H1 (cell line): ENCODE measurements around the gene ARHGAP18. TPM values are rescaled to one million over a fixed set of nuclear protein-coding genes. Genes with fewer than 3 reads are reported as not detected.

Source experiments
- CTCF ChIA-PET: fragments of 300-600 bp; sonication (Branson Sonifier 250); formaldehyde crosslinking; loops from one replicate; lab custom pipeline; 2021; ENCODE audit not compliant: partially characterized antibody; lab: Charles Lee
- POLR2A ChIA-PET: fragments of 300-600 bp; sonication (Branson Sonifier 250); formaldehyde crosslinking; loops from one replicate; lab custom pipeline; 2021; ENCODE audit warnings: inconsistent platforms; ENCODE audit not compliant: partially characterized antibody; lab: Charles Lee
- DNase-seq, 2 experiments: peaks; one replicate each; pipeline versions ENCODE4 v3.0.0 to v3.0.0-alpha.2; 2010 to 2022; ENCODE audit warnings: low spot score in 2 of 2, low read depth in 1 of 2, mixed read lengths in 1 of 2
- FAIRE-seq: peaks from 2 replicates; lab custom pipeline; 2011; peaks lifted over from hg19 to GRCh38; lab: Jason Lieb, UNC
- H2AFZ ChIP-seq: 2 replicates; pipeline ENCODE4 v1.8.1; 2012; ENCODE audit warnings: low read length, inconsistent platforms
- H2AK5ac ChIP-seq: 2 replicates; pipeline ENCODE4 v1.6.1; 2013; ENCODE audit warnings: low read depth, low read length
- H2BK120ac ChIP-seq: replicated peaks from 2 replicates; pipeline ENCODE3; 2013; ENCODE audit warnings: low read depth, low read length, inconsistent platforms
- H2BK12ac ChIP-seq: 2 replicates; pipeline ENCODE4 v1.6.1; 2013; ENCODE audit warnings: low read depth, low read length
- H2BK15ac ChIP-seq: 2 replicates; pipeline ENCODE4 v1.6.1; 2013; ENCODE audit warnings: low read length
- H2BK20ac ChIP-seq: 2 replicates; pipeline ENCODE4 v1.6.1; 2013; ENCODE audit warnings: low read length
- H2BK5ac ChIP-seq: 2 replicates; pipeline ENCODE4 v1.6.1; 2013; ENCODE audit warnings: low read depth, low read length
- H3K14ac ChIP-seq: 2 replicates; pipeline ENCODE4 v1.6.1; 2013; ENCODE audit warnings: inconsistent platforms; ENCODE audit not compliant: insufficient read length
- H3K18ac ChIP-seq: 2 replicates; pipeline ENCODE4 v1.6.1; 2013; ENCODE audit warnings: low read length; ENCODE audit errors: extremely low read depth
- H3K23ac ChIP-seq: 2 replicates; pipeline ENCODE4 v1.6.1; 2013; ENCODE audit warnings: inconsistent platforms; ENCODE audit not compliant: insufficient read length
- H3K23me2 ChIP-seq: 2 replicates; pipeline ENCODE4 v1.6.1; 2013; ENCODE audit warnings: low read depth, low read length
- H3K27ac ChIP-seq: 2 replicates; pipeline ENCODE4 v1.6.1; 2011; ENCODE audit warnings: low read depth, low read length, inconsistent platforms
- H3K27me3 ChIP-seq, 4 experiments: replicated peaks in 1 of 4; 1 replicate in 1 of 4; 2 replicates in 3 of 4; pipeline versions ENCODE4 v1.6.1 to v1.8.1; 2011 to 2013; ENCODE audit warnings: low read length in 3 of 4, mild to moderate bottlenecking in 3 of 4, inconsistent platforms in 2 of 4, mixed read lengths in 2 of 4, moderate library complexity in 1 of 4; ENCODE audit not compliant: control insufficient read depth in 3 of 4, insufficient read depth in 3 of 4; ENCODE audit errors: extremely low read depth in 1 of 4
- H3K36me3 ChIP-seq, 4 experiments: 2 replicates each; pipeline versions ENCODE4 v1.6.1 to v1.8.1; 2011 to 2013; ENCODE audit warnings: mild to moderate bottlenecking in 4 of 4, low read length in 3 of 4, moderate library complexity in 2 of 4, control low read depth in 1 of 4, inconsistent platforms in 1 of 4; ENCODE audit not compliant: insufficient read depth in 4 of 4, control insufficient read depth in 2 of 4
- H3K4ac ChIP-seq: replicated peaks from 2 replicates; pipeline ENCODE3; 2013; ENCODE audit warnings: low read length, low read depth, mixed read lengths, inconsistent platforms; ENCODE audit not compliant: insufficient read length
- H3K4me1 ChIP-seq, 4 experiments: replicated peaks in 1 of 4; 1 replicate in 1 of 4; 2 replicates in 3 of 4; pipeline versions ENCODE4 v1.6.1 to v1.8.1; 2011 to 2013; ENCODE audit warnings: low read length in 3 of 4, inconsistent platforms in 2 of 4, mixed read lengths in 1 of 4; ENCODE audit not compliant: insufficient read depth in 4 of 4, control insufficient read depth in 3 of 4
- H3K4me2 ChIP-seq, 2 experiments: 2 replicates each; pipeline versions ENCODE4 v1.6.1 to v1.8.1; 2011 to 2013; ENCODE audit warnings: low read depth in 2 of 2, low read length in 2 of 2, control low read depth in 1 of 2, inconsistent platforms in 1 of 2, mild to moderate bottlenecking in 1 of 2; ENCODE audit not compliant: insufficient read depth in 1 of 2
- H3K4me3 ChIP-seq, 4 experiments: fragments of 200-600, 300-600 bp in 1 of 4; sonication (generic), shearing (Covaris generic), sonication (Bioruptor Twin) in 1 of 4; 2 replicates each; pipeline versions ENCODE4 v1.5.1 to v1.8.1; 2011 to 2016; ENCODE audit warnings: low read length in 4 of 4, low read depth in 3 of 4, control low read depth in 2 of 4, inconsistent platforms in 2 of 4, mild to moderate bottlenecking in 2 of 4, mixed read lengths in 1 of 4, moderate library complexity in 1 of 4; ENCODE audit not compliant: insufficient read depth in 2 of 4; ENCODE audit errors: extremely low read depth in 1 of 4
- H3K56ac ChIP-seq: replicated peaks from 2 replicates; pipeline ENCODE3; 2013; ENCODE audit warnings: low read depth, mild to moderate bottlenecking, mixed read lengths, low read length, inconsistent platforms; ENCODE audit not compliant: insufficient read length
- H3K79me1 ChIP-seq: 2 replicates; pipeline ENCODE4 v1.6.1; 2013; ENCODE audit warnings: low read depth, low read length, control low read depth
- H3K79me2 ChIP-seq, 2 experiments: 2 replicates each; pipeline versions ENCODE4 v1.6.1 to v1.8.1; 2012 to 2013; ENCODE audit warnings: low read length in 2 of 2, mild to moderate bottlenecking in 2 of 2, inconsistent platforms in 1 of 2; ENCODE audit not compliant: insufficient read depth in 2 of 2, control insufficient read depth in 1 of 2
- H3K9ac ChIP-seq, 4 experiments: replicated peaks in 1 of 4; 1 replicate in 1 of 4; 2 replicates in 3 of 4; pipeline versions ENCODE4 v1.6.1 to v1.8.1; 2011 to 2013; ENCODE audit warnings: low read depth in 3 of 4, low read length in 3 of 4, control low read depth in 2 of 4, mild to moderate bottlenecking in 2 of 4, moderate library complexity in 2 of 4, inconsistent platforms in 1 of 4; ENCODE audit errors: extremely low read depth in 1 of 4
- H3K9me3 ChIP-seq, 2 experiments: 2 replicates each; pipeline versions ENCODE4 v1.6.1 to v1.8.1; 2012 to 2013; ENCODE audit warnings: mild to moderate bottlenecking in 2 of 2, moderate library complexity in 2 of 2, control low read depth in 1 of 2, inconsistent platforms in 1 of 2, low read depth in 1 of 2, low read length in 1 of 2, mixed read lengths in 1 of 2; ENCODE audit not compliant: insufficient read depth in 2 of 2
- H4K20me1 ChIP-seq, 2 experiments: replicated peaks in 1 of 2; 2 replicates each; pipeline versions ENCODE3 to v1.8.1; 2011 to 2013; ENCODE audit warnings: inconsistent platforms in 2 of 2, low read length in 2 of 2, mild to moderate bottlenecking in 1 of 2; ENCODE audit not compliant: insufficient read depth in 2 of 2, control insufficient read depth in 1 of 2
- H4K5ac ChIP-seq: 2 replicates; pipeline ENCODE4 v1.6.1; 2013; ENCODE audit warnings: low read length, low read depth, mixed read lengths, inconsistent platforms; ENCODE audit not compliant: insufficient read length
- H4K8ac ChIP-seq: 2 replicates; pipeline ENCODE4 v1.8.0; 2013; ENCODE audit warnings: mild to moderate bottlenecking, moderate library complexity, low read length, inconsistent platforms; ENCODE audit not compliant: insufficient read depth; ENCODE audit errors: extremely low read depth
- H4K91ac ChIP-seq: replicated peaks from 2 replicates; pipeline ENCODE3; 2013; ENCODE audit warnings: low read length, mixed read lengths, inconsistent platforms; ENCODE audit not compliant: insufficient read length
- CBX5 ChIP-seq: fragments of 300-800, 300-1000 bp; sonication (generic); IDR thresholded peaks from 2 replicates; pipeline ENCODE4 v1.7.1; 2016; ENCODE audit warnings: antibody characterized with exemption, low read length, low read depth
- CEBPB ChIP-seq: IDR thresholded peaks from 2 replicates; pipeline ENCODE4 v1.6.1; 2012; ENCODE audit warnings: low read depth, low read length
- CHD1 ChIP-seq: IDR thresholded peaks from 2 replicates; pipeline ENCODE4 v1.6.1; 2012; ENCODE audit warnings: low read depth, low read length, improper control_type of control experiment
- CTBP2 ChIP-seq: IDR thresholded peaks from 2 replicates; pipeline ENCODE4 v1.7.0; 2011; ENCODE audit warnings: borderline replicate concordance, mild to moderate bottlenecking, moderate library complexity, mixed read lengths, low read length; ENCODE audit not compliant: insufficient read depth, insufficient read length
- GTF2F1 ChIP-seq: IDR thresholded peaks from 2 replicates; pipeline ENCODE4 v1.6.1; 2012; ENCODE audit warnings: low read depth, low read length, improper control_type of control experiment, borderline replicate concordance
- JUN ChIP-seq: IDR thresholded peaks from 2 replicates; pipeline ENCODE4 v1.6.1; 2011; ENCODE audit warnings: low read depth, mild to moderate bottlenecking, improper control_type of control experiment, low read length
- KDM5A ChIP-seq: fragments of 200-600 bp; IDR thresholded peaks from 2 replicates; pipeline ENCODE4 v1.7.1; 2012; ENCODE audit warnings: mild to moderate bottlenecking, low read length, inconsistent platforms, mixed read lengths
- MAFK ChIP-seq: IDR thresholded peaks from 2 replicates; pipeline ENCODE4 v1.6.1; 2012; ENCODE audit warnings: low read depth, mild to moderate bottlenecking, improper control_type of control experiment, low read length
- RFX5 ChIP-seq: IDR thresholded peaks from 2 replicates; pipeline ENCODE4 v1.6.1; 2011; ENCODE audit warnings: low read depth, low read length, improper control_type of control experiment, borderline replicate concordance
- RXRA ChIP-seq: IDR thresholded peaks from 2 replicates; pipeline ENCODE4 v1.6.1; 2011; ENCODE audit warnings: low read depth, mild to moderate bottlenecking, low read length, moderate library complexity; ENCODE audit not compliant: insufficient read depth
- SIX5 ChIP-seq: IDR thresholded peaks from 2 replicates; pipeline ENCODE4 v1.6.1; 2011; ENCODE audit warnings: mild to moderate bottlenecking, low read depth, low read length
- SP1 ChIP-seq: IDR thresholded peaks from 2 replicates; pipeline ENCODE4 v1.6.1; 2011; ENCODE audit warnings: low read depth, low read length
- SP2 ChIP-seq: IDR thresholded peaks from 2 replicates; pipeline ENCODE4 v1.6.1; 2012; ENCODE audit warnings: mild to moderate bottlenecking, low read length, inconsistent platforms
- TAF7 ChIP-seq: optimal IDR thresholded peaks from 2 replicates; pipeline ENCODE3; 2011; ENCODE audit warnings: low read depth, mild to moderate bottlenecking, inconsistent platforms, low read length, moderate library complexity, borderline replicate concordance
- USF2 ChIP-seq: IDR thresholded peaks from 2 replicates; pipeline ENCODE4 v1.6.1; 2011; ENCODE audit warnings: low read length, improper control_type of control experiment
- WGBS, 2 experiments: shearing (Covaris generic) in 1 of 2; methylation state at CpG; one replicate each; pipeline versions ENCODE4 v1.1.6 to v1.1.7; 2013 to 2015; ENCODE audit warnings: low lambda C conversion rate in 2 of 2, mixed read lengths in 2 of 2, inconsistent platforms in 1 of 2, low coverage in 1 of 2, missing lambda C conversion rate in 1 of 2; ENCODE audit not compliant: insufficient replicate concordance in 2 of 2, insufficient coverage in 1 of 2, insufficient read length in 1 of 2; ENCODE audit errors: extremely low coverage in 1 of 2, missing lambda C conversion rate in 1 of 2; 5-methylcytosine and 5-hydroxymethylcytosine counted together
- polyA plus RNA-seq, 7 experiments: library from polyadenylated mRNA; depleted of rRNA in 3 of 7; stranded (reverse) in 5 of 7; unstranded in 2 of 7; fragments of >200 nt in 5 of 7; fragments of 200-250 nt in 2 of 7; gene quantifications; 1 replicate in 5 of 7; 2 replicates in 1 of 7; 4 replicates in 1 of 7; pipeline versions ENCODE4 v1.2.1 to v1.2.3, GENCODE V29; 2011 to 2013; ENCODE audit warnings: missing spikeins in 2 of 7, mixed read lengths in 2 of 7
- total RNA-seq: library from RNA; stranded (reverse); fragmentation: NEBNext Ultra II Directional; extraction: Animal tissue kit (Norgen Biotek cat#: 25700); gene quantifications from 2 replicates; pipeline ENCODE4 v1.2.1, GENCODE V29; 2021

ARHGAP18 gene
- total and polyA plus RNA-seq, 2 of the 8 experiments (the other 6 are each of a cell fraction or from before 2014, with no cell fraction given) = 0.83 to 4.5 TPM

DNA sequence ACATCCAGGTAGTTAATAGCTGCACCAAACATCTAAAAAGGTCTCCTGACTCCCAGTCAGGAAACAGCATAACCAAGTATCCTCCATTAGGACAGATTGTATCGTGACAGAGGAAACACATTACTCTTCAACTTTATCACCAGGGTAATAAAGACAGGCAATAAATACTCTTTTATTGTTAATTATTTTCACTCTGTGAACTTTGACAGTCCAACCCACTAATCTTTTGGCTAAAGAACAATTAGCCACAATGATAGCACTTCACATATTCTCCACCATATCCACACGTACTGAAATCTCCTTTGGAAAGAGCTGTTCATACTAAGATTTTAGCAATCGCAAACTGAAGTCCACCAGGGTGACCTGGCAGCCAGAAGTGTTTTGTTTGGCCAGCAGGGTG is 46.4 kb downstream of the ARHGAP18 start:
- FAIRE-seq (no peak), DNase-seq (no peak)
- WGBS, 2 experiments = 87% methylated on average over 3 of the region's 3 CpGs; no CpG with 5 or more reads in 1 of the 2 experiments
- Histone ChIP-seq H3K9me3 (no peaks in the 10 kb centered on the region), H3K27ac (no peak overlapping the region), H3K4me2 (no peak overlapping the region), H3K4me3 (no peak overlapping the region), H3K9ac (no peak overlapping the region), H4K20me1 (no peaks in the 10 kb centered on the region), H3K79me1 (no peaks in the 10 kb centered on the region), H3K79me2 (no peaks in the 10 kb centered on the region), H2BK120ac (no peak overlapping the region), H4K91ac (no peak overlapping the region), H2BK15ac (no peak overlapping the region), H3K36me3 (no peaks in the 10 kb centered on the region), H3K14ac (no peak overlapping the region), H3K23ac (no peak overlapping the region), H3K27me3 (no peaks in the 10 kb centered on the region), H3K4ac (no peak overlapping the region), H3K4me1 (no peaks in the 10 kb centered on the region; a peak in 1 of 7 replicates), H2AK5ac (no peak overlapping the region), H4K5ac (no peak overlapping the region), H3K18ac (no peak overlapping the region), H3K23me2 (no peaks in the 10 kb centered on the region; the same call in 1 of the 2 replicates), H4K8ac (no peak overlapping the region), H3K56ac (no peak overlapping the region), H2BK12ac (no peak overlapping the region), H2AFZ (no peak overlapping the region), H2BK5ac (no peak overlapping the region), H2BK20ac (no peak overlapping the region)
- ChIA-PET POLR2A (no interaction called here), CTCF (interaction anchor here (0.5 to 1.3 kb wide), 6 partner anchors 9 to 59 kb away, joined by 3 to 4 read pairs (median 4); no protein-coding TSS in a partner anchor)
- TF ChIP-seq KDM5A (no peak), GTF2F1 (no peak), SP2 (no peak), CEBPB (no peak), JUN (no peak), CTBP2 (no peak), MAFK (no peak), SIX5 (no peak), SP1 (no peak), USF2 (no peak), CHD1 (no peak), RFX5 (no peak), TAF7 (no peak), RXRA (no peak), CBX5 (no peak)
